HG02840 (cell line): ENCODE measurements around the gene NEK9.
"Not testable (repeated sequence)": the region's sequence is repeated elsewhere in the genome, so short reads cannot be mapped to it uniquely, and the experiment has no call there.

Experiments used
- ATAC-seq: cut with Tn5 transposase; IDR thresholded peaks from one replicate; pipeline ENCODE4 v1.9.1; 2021; ENCODE audit warnings: mild to moderate bottlenecking, moderate library complexity, moderate number of reproducible peaks; ENCODE audit not compliant: unreplicated experiment, low FRiP score

NEK9 gene

DNA sequence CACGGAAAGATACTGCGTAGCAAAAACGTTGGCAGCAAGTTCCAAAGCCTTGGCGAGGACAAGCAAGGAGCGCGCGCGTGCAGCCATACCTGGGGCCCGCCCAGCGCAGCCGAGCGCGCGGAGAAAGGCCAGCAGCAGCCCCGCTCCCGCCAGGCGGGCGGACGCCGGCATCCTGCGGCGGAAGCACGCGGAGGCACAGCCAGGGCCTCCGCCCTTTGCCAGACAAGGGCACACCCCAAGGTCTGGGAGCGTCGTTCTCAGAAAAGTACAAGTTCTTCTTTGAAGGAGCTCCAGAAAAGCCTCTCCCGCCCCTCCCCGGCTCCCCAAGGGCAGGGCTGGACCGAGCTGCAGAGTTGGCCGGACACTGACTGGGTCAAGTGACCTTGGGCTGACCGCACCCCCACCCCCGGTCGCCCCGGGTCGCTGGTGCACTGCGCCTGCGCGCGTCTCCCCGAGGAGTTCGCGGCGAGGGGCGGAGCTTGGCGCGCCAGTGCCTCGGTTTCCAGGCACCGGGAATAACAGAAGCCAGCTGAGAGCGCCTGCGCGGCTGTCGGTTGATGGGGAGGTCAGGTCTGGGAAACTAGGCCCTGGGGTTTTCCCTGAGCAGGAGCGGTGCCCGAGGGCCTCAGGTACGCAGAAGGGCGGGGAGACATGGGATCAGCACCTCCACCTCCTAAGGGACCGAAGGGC lies 57.6 kb downstream of the NEK9 start, which contains the start of gene ZC2HC1C:
Gene ZC2HC1C (plus strand): TSS at position 521 of the 690 bp plus-strand sequence. CDS start 933 bp downstream, outside the sequence.
- no peak for ATAC-seq

DNA sequence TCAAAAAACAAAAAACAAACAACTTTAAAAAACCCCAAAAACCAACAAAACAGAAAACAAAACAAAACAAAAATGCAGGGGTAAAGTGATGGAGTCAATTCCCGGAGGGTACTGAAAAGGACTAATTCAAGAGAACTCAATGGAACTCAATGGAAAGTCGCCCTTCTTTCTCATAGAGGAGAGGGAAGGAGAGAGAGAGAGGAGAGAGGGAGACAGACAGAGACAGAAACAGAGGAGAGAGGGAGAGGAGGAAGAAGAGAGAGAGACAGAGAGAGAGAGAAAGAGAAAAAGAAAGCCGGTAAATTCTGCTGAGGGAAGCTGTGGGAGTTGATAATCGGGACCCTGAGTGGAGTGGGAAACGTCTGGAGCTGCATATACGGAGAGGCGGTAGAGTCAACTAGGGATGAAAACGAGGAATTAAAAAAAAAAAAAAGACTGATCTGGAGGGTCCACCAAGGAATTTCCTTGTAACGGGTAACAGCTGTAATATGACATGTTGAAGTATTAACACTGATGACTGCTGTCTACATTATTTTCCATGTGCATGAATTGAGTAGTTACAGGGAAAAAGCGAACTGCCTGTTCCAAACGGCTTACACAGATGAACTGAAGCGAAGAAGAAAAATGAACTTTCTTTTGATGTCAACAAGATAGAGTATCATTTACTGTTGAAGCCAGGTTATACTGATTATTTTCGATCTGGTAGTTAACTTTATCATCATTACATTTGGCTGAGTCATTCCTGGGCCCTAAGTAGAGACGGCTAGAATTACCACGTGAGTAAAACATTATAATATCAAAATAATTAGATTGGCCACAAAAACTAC lies 58.3 kb downstream of the NEK9 start:
- no peak for ATAC-seq

DNA sequence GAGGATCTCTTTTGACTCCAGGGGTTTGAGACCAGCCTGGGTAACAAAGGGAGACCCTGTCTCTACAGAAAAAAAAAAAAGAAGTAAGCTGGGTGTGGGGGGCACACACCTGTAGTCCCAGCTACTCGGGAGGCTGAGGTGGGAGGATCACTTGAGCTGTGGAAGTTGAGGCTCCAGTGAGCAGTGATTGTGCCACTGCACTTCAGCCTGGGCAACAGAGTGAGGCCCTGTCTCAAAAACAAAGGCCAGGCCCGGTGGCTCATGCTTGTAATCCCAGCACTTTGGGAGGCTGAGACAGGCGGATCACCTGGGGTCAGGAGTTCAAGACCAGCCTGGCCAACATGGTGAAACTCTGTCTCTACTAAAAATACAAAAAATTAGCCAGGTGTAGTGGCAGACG lies 59.1 kb downstream of the NEK9 start:
- not testable (repeated sequence) for ATAC-seq

DNA sequence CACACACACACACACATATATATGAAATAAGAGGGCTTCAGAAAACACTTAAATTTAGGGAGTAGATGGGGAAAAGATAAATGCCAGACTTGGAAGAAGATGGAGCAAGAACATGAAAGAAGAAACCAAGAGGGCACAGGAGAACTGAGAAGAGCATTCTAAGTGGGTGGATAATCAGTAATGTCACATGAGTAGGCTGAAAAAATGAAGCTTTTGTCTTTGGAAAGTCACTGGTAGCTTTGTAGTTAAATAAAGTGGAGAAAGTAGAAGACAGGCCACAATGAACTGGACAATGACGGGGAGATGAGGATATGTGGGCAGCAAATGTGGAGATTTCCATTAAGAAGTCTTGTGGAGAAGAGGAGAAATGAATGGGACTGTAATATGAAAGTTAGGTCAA lies 59.6 kb downstream of the NEK9 start:
- no peak for ATAC-seq

DNA sequence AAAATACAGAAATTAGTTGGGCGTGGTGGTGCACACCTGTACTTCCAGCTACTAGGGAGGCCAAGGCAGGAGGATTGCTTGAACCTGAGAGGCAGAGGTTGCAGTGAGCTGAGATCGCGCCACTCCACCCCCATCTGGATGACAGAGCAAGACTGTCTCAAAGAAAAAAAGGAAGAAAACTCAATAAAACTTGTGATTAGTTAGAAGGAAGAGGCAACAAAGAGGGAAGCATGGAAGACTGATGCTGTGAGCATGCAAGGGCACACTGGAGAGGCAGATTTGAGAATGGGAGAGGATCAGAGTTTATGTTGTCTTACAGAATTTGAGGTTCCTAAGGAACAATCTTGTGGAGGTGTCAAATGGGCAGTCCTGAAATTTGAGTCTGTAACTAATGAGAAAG lies 60.2 kb downstream of the NEK9 start:
- ATAC-seq = no peak

DNA sequence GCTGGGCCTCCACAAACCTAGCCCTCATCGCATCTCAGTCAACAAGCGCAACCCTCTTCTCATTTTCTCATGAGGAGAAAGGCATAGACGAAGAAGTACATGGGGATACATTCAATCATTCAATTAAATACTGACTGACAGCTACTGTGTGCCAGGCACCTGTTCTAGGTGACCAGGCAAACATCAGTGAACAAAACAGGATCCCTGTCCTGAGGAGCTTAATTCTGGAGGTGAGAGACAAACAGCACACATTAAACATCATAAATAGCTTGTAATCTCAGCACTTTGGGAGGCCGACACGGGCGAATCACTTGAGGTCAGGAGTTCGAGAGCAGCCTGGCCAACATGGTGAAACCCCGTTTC lies 62.7 kb downstream of the NEK9 start:
- ATAC-seq = no peak

DNA sequence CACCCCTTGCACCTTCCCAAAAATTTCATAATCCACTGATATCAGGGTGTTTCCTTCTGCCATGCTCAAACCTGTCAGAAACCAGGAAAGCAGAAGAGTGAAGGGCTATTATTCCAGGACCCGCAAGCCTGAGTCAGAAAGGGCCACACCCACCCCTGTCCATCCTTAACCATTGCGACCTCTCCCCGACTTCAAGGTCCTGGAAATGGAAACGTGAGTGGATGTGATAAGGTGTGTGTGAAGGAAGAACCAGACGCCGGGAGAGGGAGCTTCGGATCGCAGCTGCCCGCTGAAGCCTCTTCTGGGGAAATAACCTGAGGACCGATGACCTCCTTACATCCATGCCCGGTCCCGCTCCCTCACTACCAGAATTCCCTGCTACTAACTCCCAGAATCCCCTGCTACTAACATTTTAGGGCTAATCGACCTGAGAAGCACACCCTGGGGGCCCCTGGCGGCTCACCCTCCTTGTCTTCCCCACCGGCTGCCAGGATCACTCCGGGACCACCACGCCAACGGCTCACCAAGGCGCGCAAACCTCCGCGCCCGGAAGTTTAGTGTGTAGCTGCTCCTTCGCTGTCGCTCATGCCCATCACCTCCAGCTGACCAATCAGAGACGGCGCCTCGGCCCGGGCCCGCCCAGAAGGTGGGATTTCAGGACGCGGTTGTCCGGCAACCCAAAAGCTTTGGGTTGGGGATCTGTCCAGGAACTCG lies 63.2 kb downstream of the NEK9 start, which contains the start of gene ACYP1:
Gene ACYP1 (minus strand): TSS at position 534 of the 714 bp plus-strand sequence. CDS start 471 bp downstream, at position 63.
- ATAC-seq = peak; percentile 89

DNA sequence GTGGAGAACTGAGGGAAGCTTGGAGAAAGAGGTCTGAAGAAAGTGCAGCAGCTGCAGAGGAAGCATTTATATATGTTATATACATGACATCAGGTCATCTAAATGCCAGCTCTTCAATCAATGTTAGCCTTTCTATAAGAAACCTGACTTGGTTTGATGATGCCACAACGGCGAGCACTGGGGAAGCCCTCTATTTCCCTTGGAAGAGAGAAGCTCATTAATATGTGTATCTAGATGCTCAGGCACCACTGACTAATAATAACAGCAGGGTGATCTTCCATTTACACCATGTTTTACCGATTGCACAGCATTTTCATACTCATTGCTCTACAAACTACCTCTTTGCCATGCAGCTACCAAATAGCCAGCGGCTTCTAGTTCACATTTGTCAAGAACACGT lies 63.8 kb downstream of the NEK9 start:
- ATAC-seq = no peak

DNA sequence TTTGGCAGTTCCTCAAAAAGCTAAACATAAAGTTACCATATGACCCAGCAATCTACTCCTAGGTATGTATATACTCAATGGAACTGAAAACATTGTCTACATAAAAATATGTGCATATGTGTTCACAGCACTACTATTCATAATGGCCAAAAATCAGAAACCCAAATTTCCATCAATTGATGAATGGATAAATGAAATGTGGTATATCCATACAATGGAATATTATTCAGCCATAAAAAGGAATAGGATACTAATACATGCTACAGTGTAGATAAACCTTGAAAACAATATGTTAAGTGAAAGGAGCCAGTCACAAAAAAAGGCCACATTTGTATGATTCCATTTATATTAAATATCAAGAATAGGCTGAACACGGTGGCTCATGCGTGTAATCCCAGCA lies 66.4 kb downstream of the NEK9 start:
- no peak for ATAC-seq

DNA sequence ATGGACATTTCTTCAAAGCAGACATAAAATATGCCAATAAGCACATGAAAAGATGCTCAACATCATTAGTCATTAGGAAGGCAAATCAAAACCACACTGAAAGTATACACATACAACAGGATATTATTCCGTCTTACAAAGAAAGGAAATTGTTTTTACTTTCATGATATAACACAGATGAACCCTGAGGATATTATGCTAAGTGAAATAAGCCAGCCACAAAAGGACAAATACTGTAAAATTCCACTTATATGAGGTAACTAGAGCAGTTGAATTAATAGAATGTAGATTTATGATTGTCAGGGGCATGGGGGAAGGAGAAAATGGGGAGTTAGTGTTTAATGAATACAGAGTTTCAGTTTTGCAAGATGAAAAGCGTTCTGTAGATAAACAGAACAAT lies 67.2 kb downstream of the NEK9 start:
- no peak for ATAC-seq

DNA sequence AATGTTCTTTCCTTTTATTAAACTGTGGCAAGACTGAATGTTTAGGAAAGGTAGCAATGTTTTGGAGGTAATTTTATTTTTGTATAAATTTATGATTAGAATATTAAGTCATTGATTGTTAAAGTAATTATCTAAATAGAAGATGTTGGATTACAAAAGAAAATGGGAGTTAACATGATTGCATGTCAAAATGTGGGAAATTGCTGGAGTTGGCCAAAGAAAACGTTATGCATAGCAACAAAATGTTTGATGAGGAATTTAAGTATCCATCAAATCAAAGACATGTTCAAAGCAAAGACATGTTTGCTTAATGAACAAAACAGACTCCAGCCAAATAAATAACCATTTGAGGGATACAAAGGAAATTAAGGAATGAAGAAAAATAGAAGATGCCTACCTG lies 72.4 kb downstream of the NEK9 start:
- no peak for ATAC-seq

DNA sequence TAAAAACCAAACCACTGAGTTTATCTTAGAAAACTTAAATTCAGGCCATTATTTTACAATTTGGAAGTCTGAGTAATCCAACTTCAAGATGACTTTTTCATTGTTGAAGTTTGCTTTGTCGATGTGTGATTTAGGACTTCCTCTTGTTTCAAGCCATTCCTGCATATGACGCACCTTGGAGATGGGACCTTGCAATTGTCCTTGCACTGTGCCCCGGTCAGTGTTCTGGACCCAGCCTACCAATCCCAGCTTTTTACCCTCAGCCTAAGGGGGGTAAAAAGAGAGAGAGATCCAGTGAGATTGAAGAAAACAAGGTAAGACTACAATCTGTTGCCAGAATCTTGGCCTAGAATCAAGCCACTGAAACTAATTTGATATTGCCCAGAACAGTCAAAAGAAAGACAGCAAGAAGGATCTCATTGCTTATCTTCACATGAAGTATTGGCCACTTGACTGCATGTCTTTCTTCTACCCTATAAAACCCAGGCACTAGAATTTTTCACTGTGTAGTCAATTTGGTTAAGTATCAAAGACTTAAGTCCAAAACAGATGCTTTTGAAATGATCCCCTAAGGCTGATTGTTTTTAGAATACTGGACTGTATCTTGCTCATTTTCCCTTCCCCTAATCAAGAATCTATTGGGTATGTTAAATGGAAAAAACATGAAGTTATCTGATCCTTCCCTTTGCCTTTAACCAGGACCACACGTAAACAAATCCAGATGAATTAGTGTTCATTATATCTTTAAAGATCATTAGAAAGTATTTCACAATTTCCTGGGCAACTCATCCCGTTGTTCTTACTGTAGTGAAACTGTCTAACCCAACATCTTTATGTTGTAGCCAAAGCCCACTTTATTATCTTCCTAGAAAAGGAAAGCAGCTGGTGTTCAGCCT lies 73.2 kb downstream of the NEK9 start:
- no peak for ATAC-seq

DNA sequence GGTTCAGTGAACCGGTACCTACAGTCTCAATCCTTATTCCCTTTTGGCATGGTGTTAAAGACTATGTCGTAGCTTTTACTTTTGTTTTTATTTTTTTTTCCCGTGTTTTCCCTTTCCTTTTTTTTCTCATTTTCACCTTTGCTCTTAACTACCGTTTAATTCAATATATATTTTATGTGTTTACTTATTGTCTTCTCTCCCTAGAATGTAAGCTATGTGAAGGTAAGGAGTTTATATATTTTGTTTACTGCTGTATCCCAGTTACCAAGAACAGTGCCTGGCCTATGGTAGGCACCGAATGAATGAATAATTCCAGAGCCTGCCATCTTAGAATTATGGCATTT lies 75.3 kb downstream of the NEK9 start:
- ATAC-seq = no peak

DNA sequence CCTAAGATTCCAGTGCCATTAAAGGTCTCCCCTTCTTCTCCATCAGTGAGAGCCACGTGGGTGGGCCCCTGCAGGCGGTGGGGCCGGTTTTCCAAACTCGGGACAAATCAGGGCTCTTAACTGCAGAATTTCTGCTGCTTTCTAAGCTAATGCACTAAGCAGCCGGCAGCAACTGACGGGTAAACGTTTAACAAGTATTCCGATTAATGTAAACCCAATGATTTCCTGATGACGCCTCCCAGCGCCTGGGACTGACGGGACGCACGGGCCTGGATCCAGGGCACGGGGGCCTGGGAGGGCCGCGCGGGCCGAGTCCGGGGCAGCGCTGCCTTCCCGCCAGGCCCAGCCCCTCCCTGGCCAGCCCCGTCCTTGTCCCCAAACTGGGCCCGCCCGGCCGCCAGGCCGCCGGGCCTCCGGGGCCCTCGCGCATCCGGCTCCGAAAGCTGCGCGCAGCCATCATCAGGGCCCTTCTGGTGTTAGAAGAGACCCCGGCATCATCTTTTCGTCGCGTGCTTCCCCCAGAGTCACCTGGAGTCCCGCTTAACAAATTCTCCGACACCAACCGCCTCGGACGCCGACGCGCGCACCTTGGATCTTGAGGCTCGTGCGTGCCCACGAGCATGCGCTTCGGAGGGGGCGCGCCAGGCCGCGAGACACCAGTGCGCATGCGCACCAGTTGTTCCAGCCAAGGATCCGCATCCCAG lies 75.8 kb downstream of the NEK9 start, which contains the start of gene MLH3:
Gene MLH3 (minus strand): TSS at position 616 of the 704 bp plus-strand sequence. CDS start 1,812 bp downstream, outside the sequence.
- peak; percentile 72 for ATAC-seq

DNA sequence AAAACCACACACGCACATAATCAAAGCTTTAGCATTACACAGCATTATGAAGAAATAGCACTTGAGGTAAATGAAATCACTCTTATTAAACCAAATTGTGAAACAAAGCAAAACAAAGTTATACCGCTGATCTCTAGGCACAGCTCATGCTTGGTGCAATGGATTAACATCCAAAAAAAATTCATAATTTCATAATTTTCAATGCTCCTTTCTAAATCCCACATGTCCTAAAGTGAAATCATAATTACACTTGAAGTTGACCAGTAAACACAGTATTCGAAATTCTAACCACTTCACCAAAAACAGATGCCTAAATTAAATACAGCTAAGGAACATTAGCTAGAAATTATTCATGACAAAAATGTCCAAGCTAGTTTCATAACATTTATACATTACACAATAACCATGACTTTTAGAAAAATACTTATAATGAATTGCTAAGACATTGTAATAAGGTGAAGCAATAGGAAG lies 77.1 kb downstream of the NEK9 start:
- ATAC-seq = no peak

DNA sequence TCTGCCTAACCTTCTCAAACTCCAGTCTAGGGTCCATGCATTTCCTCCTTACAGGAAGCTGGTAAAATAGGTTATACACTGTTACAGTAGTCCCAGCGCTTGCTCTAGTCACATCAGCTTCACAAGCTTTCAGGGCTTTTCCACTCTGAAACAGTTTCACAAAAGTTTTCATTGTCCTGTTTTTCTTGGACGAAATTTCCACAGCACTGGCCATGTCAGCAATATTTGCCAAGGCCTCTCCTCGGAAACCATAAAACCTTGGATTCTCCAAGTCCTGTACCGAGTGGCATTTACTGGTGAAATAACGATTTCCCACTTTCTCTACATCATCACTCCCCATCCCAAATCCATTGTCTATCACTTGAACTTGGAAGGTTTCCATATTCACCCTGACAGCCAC lies 77.7 kb downstream of the NEK9 start:
- no peak for ATAC-seq

DNA sequence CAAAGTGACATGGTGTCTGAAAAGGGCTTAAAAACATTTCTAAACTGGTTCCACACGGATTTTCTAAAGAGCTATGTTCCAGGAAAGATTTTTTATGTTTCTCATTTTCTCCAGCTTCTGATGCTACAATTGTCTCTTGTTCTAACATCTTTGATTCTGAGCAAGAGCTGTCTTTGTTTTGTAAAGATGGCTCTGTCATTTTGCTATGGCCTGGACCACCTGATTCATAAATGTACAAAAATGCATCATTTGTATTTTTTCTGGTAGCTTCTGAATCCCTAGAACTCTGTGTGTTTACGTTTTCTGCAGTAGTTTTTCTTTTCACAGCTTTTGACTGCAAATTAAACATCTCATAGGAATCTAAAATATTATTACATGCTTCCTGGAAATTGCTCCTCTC lies 78.7 kb downstream of the NEK9 start:
- ATAC-seq = no peak

DNA sequence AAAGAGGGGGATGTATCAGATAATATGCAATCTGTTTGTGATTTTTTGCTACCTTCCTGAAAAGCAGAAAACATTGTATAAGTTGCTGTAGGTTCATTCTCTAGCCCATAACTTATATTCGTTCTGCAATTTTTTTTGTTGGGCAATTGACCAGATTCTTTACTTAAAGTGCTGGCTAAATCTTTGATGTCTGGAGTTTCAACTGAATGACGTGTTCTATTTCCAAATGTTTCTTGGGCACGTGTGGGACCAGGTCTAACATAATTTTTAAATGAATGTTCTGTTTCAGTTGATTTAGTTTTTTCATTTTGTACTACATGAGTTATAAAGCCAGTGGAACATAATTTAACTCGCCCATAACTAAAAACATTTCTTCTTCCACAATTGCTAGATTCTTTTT lies 79.3 kb downstream of the NEK9 start:
- ATAC-seq = no peak

DNA sequence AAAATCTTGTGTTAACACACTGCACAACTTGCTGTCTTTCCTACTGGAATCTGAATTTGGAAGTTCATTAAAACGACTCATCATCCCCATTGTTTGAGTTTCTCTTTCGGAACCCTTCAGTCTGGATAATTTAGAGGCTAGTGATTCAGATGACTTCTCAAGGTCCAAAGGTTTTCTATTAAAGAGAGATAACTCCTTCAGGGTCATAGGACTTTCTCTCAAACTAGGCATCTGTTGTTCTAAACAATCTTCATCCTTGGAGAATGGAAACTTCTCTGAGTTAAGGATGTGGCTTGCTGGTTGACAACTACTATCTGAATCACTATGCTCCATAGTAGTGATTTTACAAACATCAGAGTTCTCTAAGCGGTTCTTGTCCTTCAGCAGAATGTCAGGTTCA lies 79.9 kb downstream of the NEK9 start:
- ATAC-seq = no peak
